ENCODE results near the gene KRR1.

Gene KRR1

GRCh38 chr12:75511116-75512048 is at the start of gene KRR1:
TSS of gene KRR1 (minus strand) at chr12:75511609. CDS start at chr12:75511597, 12 bp downstream.
- peak; percentile 72 to 92 (median 88) for DNase-seq

- no peak for DNase-seq
These were observed 48.8 kb upstream of the KRR1 start for GRCh38 chr12:75560167-75560566.

DNA sequence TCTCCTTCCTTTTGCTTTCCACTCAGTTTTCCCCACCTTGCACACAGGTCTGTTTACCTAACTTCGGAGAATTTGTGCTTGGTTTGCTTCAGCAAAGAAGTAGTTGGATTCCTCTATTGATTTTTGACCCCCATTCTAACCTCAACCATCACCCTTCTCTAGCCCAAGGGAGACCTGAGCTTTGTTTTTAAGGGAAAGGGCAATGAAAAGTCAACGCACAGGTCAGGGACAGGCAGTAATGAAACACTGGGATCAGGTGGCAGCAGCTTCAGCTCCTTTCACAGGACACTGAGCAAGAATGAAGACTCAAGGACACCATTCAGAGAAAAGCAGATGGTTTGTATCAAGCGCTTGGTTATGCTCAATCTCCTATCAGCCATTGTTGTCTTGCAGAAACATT is 46.9 kb upstream of the KRR1 start:
- no peak for DNase-seq

DNA sequence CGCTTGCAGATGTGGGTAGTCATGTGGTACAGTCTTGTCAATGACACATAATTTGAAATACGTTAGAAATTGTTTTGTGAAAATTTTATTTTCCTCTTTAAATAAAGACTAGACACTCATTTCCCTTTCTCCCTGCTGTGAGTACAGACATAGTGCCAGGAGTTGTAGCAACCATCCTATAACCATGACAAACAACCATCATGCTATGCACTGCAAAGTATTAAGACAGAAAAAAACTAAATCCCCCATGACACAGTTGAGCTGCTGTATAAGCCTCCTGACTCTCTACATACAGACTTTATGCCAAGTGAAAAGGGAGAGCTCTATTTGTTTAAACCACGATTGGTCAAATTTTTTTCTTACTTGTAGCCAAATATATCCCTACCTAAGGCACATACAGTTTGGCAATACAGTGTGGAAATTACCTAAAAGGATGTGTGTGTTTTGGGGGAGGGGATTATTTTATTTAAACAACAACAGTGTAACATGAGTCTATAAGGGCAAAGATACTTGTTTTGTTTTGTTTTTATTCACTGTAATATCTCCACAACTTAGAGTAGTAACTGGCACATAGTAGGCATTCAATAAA is 45.0 kb upstream of the KRR1 start:
- DNase-seq, result no peak

DNA sequence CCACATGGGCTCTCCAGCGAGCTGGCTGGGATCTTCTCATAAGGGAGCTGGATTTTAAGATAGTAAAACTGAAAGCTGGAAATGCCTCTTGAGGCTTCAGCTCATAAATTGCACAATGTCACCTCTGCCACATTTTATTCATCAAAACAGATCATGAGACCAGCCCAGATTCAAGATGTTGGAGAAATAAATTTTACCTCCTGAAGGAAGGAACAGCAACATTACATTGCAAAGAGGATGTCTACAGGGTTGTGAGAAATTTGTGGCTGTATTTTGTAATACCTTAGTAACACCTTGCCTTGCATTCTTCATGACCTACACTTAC is 43.1 kb upstream of the KRR1 start:
- no peak for DNase-seq

DNA sequence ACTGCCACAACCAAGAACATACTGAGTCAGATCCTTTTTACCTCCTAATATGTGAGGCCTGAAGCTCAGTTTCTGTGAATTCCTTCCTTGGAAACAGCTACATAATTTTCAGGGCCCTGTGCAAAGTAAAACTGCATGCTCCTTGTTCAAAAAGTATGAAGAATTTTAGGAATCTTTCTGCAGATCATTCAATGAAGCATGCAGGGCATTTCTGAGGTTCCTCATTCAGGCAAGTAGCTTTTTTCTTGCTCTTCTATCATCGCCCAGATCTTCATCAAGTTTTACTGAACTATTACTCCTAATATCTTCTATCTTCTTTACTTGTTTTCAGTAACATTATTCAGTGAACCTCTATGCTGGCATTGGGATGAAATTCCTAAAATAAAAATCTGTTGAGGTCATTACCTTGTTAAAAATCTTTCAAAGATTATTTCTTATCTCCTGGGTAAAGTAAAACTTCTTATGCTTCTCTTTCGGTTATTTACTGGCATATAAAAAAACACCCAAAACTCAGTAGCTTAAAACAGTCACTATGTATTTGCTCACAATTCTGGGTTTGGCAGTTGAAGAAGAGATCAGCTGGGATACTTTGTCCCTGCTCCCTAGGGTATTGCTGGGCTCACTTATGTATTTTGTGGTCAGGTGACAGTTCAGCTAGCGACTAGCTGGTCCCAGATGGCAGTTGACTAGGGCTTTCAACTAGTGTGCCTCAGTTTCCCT is 42.6 kb upstream of the KRR1 start:
- DNase-seq, result no peak

DNA sequence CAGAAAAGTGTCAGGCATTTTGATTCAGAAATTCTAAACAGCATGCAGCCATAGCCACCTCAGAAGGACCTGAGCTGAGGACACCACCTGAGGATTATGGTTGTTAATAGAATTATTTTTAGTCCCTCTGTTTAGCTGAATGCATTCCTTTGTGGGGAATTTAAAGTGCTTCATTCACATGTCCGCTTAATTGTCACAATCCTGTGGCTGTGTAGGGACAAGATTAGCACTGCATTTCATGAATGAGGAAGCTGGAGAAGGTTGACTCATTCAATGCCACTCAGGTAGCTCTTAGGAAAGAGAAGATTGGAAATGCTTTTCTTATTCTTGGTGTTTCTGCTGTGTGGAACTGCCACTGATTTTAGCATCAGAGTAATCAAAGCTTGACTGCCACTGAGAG is 42.0 kb upstream of the KRR1 start:
- no peak for DNase-seq

DNA sequence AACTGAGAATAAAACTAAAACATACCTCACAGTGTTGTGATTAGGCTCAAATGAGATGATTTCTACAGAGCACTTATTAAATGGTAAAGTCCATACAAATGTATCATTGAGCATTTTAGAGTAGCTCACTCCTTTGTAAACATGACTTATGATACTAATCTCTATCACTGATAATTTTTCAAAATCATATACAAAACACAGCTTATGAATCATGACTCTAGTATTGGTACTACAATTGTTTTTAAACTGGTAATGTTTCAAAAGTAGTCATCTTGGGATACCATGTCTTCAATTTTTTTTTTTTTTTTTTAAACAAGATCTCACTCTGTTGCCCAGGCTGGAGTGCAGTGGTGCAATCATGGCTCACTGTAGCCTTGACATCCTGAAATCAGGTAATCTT is 40.1 kb upstream of the KRR1 start:
- DNase-seq, result no peak

DNA sequence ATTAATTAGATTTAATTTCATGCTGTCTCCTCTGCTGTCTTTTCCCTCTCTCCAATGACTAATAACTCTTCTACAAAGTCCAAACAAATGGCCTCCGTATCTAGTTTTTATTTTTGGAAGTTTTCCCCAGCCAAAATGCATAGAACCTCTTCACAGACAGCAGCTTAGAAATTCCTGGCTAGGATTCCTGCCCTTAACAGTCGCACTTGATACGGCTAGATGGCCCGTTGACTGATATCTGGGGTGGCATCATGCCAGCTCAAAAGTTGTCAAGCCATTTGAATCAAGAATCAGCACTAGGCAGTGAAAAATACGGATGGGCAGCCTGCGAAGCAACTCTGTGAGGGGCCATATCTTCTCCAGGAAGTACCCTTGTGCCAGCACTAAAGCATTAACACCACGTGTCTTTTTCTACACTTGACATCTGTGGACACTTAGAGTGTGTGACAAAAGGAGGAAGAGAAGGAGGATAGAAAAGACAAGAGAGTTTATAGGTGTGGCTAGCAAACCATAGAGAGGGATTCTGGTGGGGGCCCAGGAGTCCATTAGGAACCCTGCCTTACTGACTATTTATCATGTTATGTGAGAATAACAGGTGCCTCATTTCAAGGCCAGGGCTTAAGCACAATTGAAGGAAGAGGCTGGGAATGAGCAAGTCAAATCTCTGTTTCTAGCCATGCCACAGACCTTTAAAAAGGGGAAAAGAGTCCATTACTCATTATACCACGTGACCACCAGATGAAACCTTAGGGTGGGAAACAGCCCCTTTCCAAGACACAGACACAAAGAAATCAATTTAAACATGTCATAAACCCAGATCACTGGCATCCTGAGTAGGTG is 39.2 kb upstream of the KRR1 start:
- no peak for DNase-seq

DNA sequence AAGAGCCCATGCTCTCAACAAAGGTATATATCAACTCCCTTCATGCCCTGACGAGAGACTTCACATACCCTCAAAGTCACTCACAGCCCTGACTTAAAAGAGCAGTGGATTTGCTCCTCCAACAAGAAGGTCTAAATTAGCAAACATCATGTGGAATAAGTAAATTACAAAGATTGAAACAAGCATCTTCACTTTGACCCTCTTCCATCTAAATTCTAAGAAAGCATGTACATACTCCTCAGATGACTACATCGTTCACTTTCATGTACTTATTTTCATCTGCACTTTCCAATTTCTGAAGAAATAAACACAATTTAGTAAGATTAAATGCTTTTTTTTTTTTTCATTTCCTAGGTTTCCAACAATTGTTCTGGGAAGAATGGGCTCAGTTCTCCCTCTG is 38.6 kb upstream of the KRR1 start:
- DNase-seq, result no peak

- DNase-seq, result no peak
These were observed 37.5 kb upstream of the KRR1 start for GRCh38 chr12:75548879-75549278.

DNA sequence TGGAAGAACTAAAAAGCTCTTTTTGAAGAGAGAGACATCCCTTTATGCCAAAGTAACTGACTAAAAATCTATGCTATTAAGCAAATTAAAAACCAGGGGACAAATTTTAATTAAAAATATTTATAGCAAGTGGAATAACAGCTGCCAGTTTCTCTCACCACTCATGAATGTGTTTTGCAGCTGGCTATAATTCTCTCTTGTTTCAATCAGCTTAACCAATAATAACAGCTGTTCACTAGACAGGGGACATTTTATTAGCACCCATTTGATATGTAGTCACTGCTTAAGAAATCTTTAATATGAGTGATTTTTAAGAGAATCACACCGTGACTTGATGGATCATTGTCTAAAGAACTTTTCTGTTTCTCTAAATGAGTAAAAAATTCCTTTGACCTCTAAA is 34.2 kb upstream of the KRR1 start:
- DNase-seq, result no peak

DNA sequence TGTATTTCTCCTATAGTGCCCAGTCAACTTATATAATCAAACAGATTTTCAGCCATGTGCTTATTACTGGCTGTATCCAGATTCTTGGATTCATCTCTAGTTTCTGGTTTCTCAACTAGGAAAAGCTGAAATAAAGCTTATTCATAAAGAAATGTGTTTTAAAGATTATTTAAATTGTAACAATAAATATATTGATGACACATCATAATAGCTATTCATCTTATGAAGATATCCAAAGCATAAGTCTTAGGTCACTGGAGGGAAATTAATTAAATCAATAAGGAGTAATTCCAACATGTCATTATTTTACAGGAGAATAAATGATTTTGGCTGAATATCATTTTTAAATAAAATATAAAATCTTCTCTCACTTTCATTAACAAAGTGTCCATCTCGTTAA is 32.1 kb upstream of the KRR1 start:
- no peak for DNase-seq

GRCh38 chr12:75542942-75543341 is 31.5 kb upstream of the KRR1 start:
- no peak for DNase-seq

- DNase-seq, result no peak
These were observed 28.5 kb upstream of the KRR1 start for GRCh38 chr12:75539889-75540288.

- no peak for DNase-seq
These were observed 21.8 kb upstream of the KRR1 start for GRCh38 chr12:75533239-75533638.

- no peak for DNase-seq
These were observed 18.4 kb upstream of the KRR1 start for GRCh38 chr12:75529826-75530225.

- no peak for DNase-seq
These were observed 17.9 kb upstream of the KRR1 start for GRCh38 chr12:75529316-75529715.

DNA sequence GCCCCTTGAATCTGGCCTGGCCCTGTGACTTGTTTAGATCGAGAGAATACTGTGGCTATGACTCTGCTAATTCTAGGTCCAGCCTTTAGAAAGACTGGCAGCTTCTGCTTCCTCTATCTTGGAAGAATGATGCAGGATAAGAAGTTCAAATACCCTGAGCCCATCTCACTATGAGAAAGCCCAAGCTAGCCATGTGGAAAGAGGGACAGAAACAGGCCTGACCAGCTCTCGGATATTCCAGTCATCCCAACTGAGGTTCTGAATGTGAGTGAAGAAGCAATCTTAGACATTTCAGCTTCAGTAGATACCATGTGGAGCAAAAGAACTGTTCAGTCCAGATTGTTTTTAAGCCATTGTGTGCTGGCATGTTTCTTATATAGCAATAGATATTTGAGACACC is 17.3 kb upstream of the KRR1 start:
- no peak for DNase-seq

DNA sequence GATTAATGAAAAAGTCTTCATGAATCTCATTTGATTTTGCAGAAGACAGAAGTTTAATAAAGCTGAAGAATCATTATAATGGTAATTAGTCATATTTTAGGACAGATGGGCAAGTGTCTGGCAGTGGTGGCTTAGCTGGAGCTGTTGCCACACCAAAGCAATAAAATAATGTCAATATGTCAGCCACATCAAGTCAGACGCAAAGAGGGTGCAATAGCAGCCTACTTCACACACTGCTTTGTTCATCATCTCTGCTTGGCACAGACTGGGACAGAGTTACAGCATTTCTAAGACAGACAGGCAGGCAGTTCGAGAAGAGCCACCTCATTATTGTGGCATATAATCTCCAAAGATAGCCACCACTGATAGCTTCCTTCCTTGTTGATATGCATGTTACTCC is 16.9 kb upstream of the KRR1 start:
- no peak for DNase-seq

DNA sequence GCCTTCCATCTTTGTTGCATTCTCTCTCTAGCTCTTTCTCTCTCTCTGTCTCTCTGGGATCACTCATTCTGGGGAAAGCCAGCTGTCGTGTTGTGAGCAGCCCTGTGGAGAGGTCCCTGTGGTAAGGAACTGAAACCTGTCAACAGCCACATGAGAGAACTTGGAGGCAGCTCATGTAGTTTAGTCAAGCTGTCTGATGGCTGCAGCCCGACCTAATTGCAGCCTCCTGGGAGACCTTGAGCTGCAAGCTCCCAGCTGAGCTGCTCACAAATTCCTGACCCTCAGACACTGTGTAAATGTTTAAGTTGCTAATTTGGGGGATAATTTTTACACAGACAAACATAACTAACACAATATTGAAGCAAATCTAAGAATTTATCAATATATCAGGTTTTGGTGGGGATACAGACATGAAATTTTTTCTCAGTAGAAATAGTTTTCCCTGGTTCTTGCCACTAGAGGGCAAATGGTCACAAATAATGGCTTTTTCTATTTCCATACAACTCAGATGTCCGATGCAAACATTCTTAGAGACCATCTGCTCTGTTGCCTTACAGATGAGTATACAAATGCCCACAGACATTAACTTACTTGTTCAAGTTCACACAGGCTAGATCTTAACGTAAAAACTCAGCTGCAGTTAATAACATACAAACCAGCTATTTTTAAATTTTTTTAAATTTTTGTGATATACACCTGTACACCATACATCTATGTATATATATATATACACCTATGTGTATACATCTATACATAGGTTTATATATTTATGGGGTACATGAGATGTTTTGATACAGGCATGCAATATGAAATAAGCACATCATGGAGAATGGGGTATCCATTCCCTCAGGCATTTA is 15.5 kb upstream of the KRR1 start:
- DNase-seq, result peak in 2 of 6 experiments; percentile 4 to 6

GRCh38 chr12:75525263-75525662 is 13.9 kb upstream of the KRR1 start:
- DNase-seq, result no peak

Data from stimulated activated naive CD4-positive, alpha-beta T cell (primary cell).